Measurements from ENCODE around the gene NODAL.

DNA sequence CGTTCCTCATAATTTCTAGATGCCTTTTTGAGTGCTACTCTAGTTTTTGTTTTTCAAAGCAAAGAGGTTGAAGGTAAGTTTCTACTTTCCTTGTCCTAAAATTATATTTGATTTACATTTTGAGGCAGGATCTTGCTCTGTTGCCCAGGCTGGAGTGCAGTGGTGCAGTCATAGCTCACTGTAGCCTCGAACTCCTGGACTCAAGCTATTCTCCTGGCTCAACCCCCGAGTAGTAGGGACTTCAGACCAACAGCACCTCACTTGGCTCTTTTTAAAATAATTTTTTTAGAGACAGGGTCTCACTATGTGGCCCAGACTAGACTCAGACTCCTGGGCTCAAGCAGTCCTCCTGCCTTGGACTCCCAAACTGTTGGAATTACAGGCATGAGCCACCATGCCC, 22.8 kb downstream of the NODAL start:
- TF ChIP-seq ZNF274 (IDR thresholded peaks at IDR 0.05; ENCODE audit: low read depth, low read length), result no peak
- no peak for TF ChIP-seq YY1 (IDR thresholded peaks at IDR 0.05; ENCODE audit: insufficient read depth, insufficient read length)
- TF ChIP-seq SUZ12 (IDR thresholded peaks at IDR 0.05; ENCODE audit: extremely low read depth, insufficient read depth, insufficient read length), result no peak
